Lung (tissue), 12 donors: ENCODE data around the gene GNG3. TPM values are rescaled to one million over a fixed set of nuclear protein-coding genes. Genes with fewer than 3 reads are reported as not detected.

ENCODE experiments used
- ATAC-seq: fragments of 200-7000 bp; cut with Tn5 transposase; one replicate; pipeline ENCODE4 v1.9.1; 2020; ENCODE audit warnings: moderate number of reproducible peaks; ENCODE audit not compliant: insufficient read depth, low FRiP score
- DNase-seq, 3 donors: peaks; one replicate each; pipeline ENCODE4 v3.0.0-alpha.2; 2013 to 2017
- H3K27ac ChIP-seq, 2 donors: one replicate each; pipeline ENCODE4 v1.5.1; 2013; ENCODE audit warnings: mild to moderate bottlenecking in 2 of 2, moderate library complexity in 2 of 2, control low read depth in 1 of 2, inconsistent platforms in 1 of 2, low read depth in 1 of 2, low read length in 1 of 2
- H3K27me3 ChIP-seq, 3 donors: one replicate each; pipeline ENCODE4 v1.5.1; 2013; ENCODE audit warnings: low read length in 2 of 3; ENCODE audit not compliant: control insufficient read depth in 3 of 3, insufficient read depth in 3 of 3
- H3K36me3 ChIP-seq, 4 donors: one replicate each; pipeline ENCODE4 v1.5.1; 2013; ENCODE audit warnings: low read length in 4 of 4, mild to moderate bottlenecking in 1 of 4, moderate library complexity in 1 of 4; ENCODE audit not compliant: control insufficient read depth in 4 of 4, insufficient read depth in 4 of 4
- H3K4me1 ChIP-seq, 5 donors: one replicate each; pipeline ENCODE4 v1.5.1; 2013; ENCODE audit warnings: low read length in 5 of 5, mild to moderate bottlenecking in 2 of 5, moderate library complexity in 1 of 5; ENCODE audit not compliant: control insufficient read depth in 5 of 5, insufficient read depth in 5 of 5
- H3K4me3 ChIP-seq: one replicate; pipeline ENCODE4 v1.5.1; 2013; ENCODE audit warnings: mild to moderate bottlenecking, control low read depth, moderate library complexity
- H3K9ac ChIP-seq, 2 donors: one replicate each; pipeline ENCODE4 v1.5.1; 2013; ENCODE audit warnings: low read length in 2 of 2, control low read depth in 1 of 2; ENCODE audit not compliant: insufficient read depth in 1 of 2
- H3K9me3 ChIP-seq, 4 donors: one replicate each; pipeline ENCODE4 v1.5.1; 2013; ENCODE audit warnings: low read length in 3 of 4, mild to moderate bottlenecking in 1 of 4, moderate library complexity in 1 of 4; ENCODE audit not compliant: control insufficient read depth in 4 of 4, insufficient read depth in 3 of 4
- CTCF ChIP-seq: IDR thresholded peaks from 2 replicates; pipeline ENCODE4 v1.5.1; 2012; ENCODE audit warnings: mild to moderate bottlenecking; ENCODE audit errors: control extremely low read depth, extremely low read depth
- WGBS, 2 donors: extraction: QIAGEN DNeasy Blood & Tissue Kit; methylation state at CpG; one replicate each; pipeline ENCODE4 v1.1.7; 2013; 5-methylcytosine and 5-hydroxymethylcytosine counted together
- polyA plus RNA-seq, 2 donors: library from polyadenylated mRNA; stranded (reverse); fragments of 200-250 nt; gene quantifications; one replicate each; pipeline ENCODE4 v1.2.1, GENCODE V29; 2013
- total RNA-seq, 2 donors: library from RNA; depleted of rRNA in 1 of 2; stranded (reverse); fragments of >200 nt in 1 of 2; gene quantifications; one replicate each; pipeline ENCODE4 v1.2.1, GENCODE V29; 2014 to 2021
- donor health status: control.
- donor health status: control.
- donor health status: Bipolar disorder and iron deficiency.
- donor health status: healthy.
- donor health status: DM: yes; HTN: yes; CAD: no.

Gene GNG3
- total and polyA plus RNA-seq, 4 donors = 0.05 to 0.40 (median 0.26) TPM; not detected in 1

DNA sequence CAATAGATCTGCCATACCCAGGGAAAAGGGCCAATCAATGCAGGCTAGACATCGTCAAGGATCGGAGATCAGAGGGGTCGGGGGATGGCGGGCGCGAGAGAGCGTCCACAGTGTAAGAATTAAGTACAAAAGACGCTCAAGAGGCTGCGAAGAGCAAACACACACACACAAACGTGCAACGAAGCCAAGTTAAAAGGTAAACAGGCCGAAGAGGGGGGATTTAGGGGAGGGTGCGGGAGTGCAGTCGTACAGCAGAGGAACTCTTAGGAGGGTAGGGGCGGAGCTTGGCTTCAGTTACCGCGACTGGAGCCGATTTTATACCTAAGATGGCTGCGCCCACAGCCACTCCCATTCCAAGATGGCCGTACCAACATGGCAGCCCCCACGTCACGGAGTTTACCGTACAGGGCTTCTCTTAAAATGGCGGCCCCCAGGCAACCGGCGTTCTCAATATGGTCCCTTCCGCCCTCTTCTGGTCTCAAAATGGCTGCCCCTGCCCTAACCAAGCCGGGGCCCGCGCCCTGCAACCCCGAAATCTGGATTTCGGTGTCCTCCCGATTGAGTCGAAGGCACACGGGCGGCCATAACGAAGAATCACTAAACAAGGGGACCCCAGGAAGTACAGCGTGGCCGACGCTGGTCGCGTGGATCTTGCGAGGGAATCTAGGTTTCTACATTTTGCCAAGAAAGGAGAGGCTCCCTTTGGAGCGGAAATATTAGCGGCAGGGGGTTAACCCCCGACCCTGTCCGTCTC is 1.9 kb downstream of the GNG3 start:
- DNase-seq = peak; percentile 99 to 100 (median 99)
- no peaks in the 10 kb centered on the region for H3K9me3 ChIP-seq
- peak overlapping the region; percentile 63 to 98 for H3K9ac ChIP-seq
- peak; percentile 78 for ATAC-seq
- H3K27me3 ChIP-seq = no peaks in the 10 kb centered on the region
- peak; percentile 3 for TF ChIP-seq CTCF
- peak overlapping the region; percentile 50 for H3K4me3 ChIP-seq
- peak overlapping the region; percentile 94 to 99 for H3K27ac ChIP-seq
- peaks cover 5 to 47% (median 17%) of the 10 kb centered on the region in 5 donors for H3K4me1 ChIP-seq
- peaks cover 8 to 20% (median 13%) of the 10 kb centered on the region in 4 donors for H3K36me3 ChIP-seq
- WGBS, 2 donors = 0 to 1% methylated on average over 46 to 47 of the region's 47 CpGs

DNA sequence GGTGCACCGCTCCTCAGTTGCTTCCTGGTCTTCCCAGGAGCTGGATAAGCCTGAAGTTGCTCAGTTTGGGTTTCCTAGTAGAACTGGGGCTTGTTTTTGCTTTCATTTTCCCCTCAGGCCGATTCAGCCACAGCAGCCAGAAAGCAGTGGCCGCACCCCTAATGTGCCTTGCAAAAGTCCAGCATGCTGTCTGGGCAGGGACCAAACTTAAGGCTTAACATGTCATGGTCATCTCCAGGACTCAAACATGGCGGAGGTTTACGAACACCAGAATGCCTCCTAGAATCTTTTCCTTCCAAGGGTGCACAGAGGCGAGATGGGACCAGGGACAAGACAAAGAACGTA is 2.5 kb downstream of the GNG3 start:
- DNase-seq = no peak
- Histone ChIP-seq H3K27ac (peak overlapping the region; percentile 94 to 99), H3K4me3 (peak overlapping the region; percentile 50), H3K27me3 (no peaks in the 10 kb centered on the region), H3K9ac (peak overlapping the region; percentile 58 to 91), H3K36me3 (peaks cover 13 to 24% (median 15%) of the 10 kb centered on the region in 4 donors), H3K9me3 (no peaks in the 10 kb centered on the region), H3K4me1 (peaks cover 5 to 46% (median 17%) of the 10 kb centered on the region in 5 donors)
- TF ChIP-seq CTCF = no peak
- no peak for ATAC-seq
- 63 to 64% methylated on average over 7 of the region's 7 CpGs for WGBS, 2 donors

GRCh38 chr11:62712276-62712812 is 4.9 kb downstream of the GNG3 start:
- no peak for TF ChIP-seq CTCF
- H3K36me3 ChIP-seq = peaks cover 31 to 44% (median 32%) of the 10 kb centered on the region in 4 donors
- H3K4me1 ChIP-seq = peaks cover 5 to 26% (median 9%) of the 10 kb centered on the region in 5 donors
- DNase-seq = no peak
- H3K27me3 ChIP-seq = no peaks in the 10 kb centered on the region
- ATAC-seq = no peak
- peak overlapping the region in 1 of 2 donors; percentile 17 for H3K27ac ChIP-seq
- WGBS, 2 donors = 85 to 89% methylated on average over 6 of the region's 6 CpGs
- H3K9me3 ChIP-seq = no peaks in the 10 kb centered on the region
- H3K4me3 ChIP-seq = no peak overlapping the region
- H3K9ac ChIP-seq = no peak overlapping the region
